ENCODE measurements around the gene ICE2. TPM values are rescaled to one million over a fixed set of nuclear protein-coding genes. Genes with fewer than 3 reads are reported as not detected.

Gene ICE2
- total RNA-seq, 1 experiment from 2014 or later = 62.8 TPM

DNA sequence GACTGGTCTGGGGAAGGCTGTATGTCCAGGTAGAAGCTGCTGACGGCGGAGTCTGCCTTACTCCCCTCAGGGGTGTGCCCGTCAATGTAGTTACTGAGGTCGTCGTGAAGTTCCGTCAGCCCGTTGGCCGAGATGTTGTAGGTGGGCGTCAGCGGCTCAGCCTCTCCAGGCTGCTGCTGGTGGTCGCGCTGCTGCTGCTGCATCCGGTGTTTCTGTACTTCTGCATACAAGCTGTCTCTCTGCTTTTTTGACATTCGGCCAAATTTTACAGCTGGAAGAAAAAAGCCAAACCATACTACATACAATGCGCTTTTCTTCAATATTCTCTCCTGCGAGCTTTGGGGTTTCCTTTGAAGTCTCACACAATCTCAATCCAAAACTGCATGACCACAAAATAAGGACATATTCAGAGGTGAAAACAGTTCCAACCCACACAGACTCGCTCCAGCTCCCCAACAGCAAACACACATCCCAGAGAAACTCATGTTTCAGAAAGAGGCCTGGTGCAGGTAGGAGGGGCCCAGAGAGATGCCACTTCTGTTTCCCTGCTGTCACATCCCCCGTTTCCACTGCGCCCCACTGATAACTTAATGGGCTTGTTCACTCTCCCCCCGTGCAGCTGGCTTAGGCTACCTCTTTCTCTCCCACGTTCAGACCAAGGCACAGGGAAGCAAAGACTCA, 32.5 kb upstream of the ICE2 start (continued):
- no peak for TF ChIP-seq YY1 (IDR thresholded peaks at IDR 0.05; ENCODE audit: extremely low read depth, insufficient replicate concordance, low read depth, low read length)

DNA sequence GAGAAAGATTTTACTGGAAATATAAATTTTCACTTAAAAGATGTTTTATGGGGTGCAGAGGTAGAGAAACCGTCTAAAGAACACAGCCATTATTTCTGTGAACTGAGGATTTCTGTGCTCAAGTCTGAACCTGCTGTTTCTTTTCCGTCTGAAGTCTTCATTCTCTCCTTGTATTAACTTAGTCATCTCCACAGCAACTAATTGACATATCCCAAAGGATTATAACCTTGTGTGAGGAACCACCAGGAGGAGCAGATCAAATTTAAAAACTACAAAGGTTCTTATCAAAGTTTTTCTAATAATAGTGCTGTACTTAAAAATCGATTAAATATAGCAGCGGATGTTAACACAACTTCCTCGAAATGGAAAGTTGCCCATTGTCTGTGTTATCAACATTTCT, 31.1 kb upstream of the ICE2 start:
- RAD21 ChIA-PET (ENCODE audit: low non-redundant PET in 1 of 2, low total read pairs in 2 of 2, uncharacterized antibody in 2 of 2, unreplicated experiment in 2 of 2) = no interaction called here

DNA sequence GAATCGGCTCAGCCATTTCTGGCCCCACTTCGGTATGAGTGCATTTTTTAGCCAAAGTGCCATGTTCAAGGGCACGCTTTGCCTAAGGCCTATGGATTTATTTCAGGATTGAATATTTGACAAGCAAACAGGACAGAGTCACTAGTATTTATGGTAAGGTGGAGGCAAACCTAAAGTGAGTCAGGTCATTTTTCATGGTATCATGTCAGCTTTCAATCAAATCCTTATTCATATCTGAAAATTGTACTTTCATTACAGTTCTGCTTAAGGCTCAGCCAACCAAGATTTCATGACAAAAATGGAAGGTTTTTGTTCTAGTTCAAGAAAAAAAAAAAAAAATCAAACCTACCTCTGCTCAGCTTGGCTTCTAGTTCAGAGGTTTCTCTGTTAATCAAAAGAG, 30.5 kb upstream of the ICE2 start:
- no peaks in the 10 kb centered on the region for H3K27me3 ChIP-seq (ENCODE audit: insufficient read depth, low read length)
- no peaks in the 10 kb centered on the region for H3K9me3 ChIP-seq (ENCODE audit: control insufficient read depth in 1 of 2, insufficient read depth in 1 of 2, low read depth in 1 of 2, low read length in 2 of 2)
- intact Hi-C loops (cut with micrococcal nuclease) = loop anchor here (5.0 kb wide), 1 partner anchor 152 kb away; no protein-coding TSS in a partner anchor
- no peak overlapping the region for H2AFZ ChIP-seq (ENCODE audit: low read depth, low read length, poor library complexity, severe bottlenecking)
- TF ChIP-seq SP1 (IDR thresholded peaks at IDR 0.05; ENCODE audit: low read depth) (no peak), TCF7L2 (IDR thresholded peaks at IDR 0.05; ENCODE audit: borderline replicate concordance, extremely low read depth, insufficient read depth, insufficient read length) (no peak), POLR2A (IDR thresholded peaks at IDR 0.05; ENCODE audit: borderline replicate concordance, extremely low read depth, insufficient read depth, insufficient read length) (no peak), FOSL1 (IDR thresholded peaks at IDR 0.05; ENCODE audit: low read depth) (no peak), YY1 (IDR thresholded peaks at IDR 0.05; ENCODE audit: extremely low read depth, insufficient replicate concordance, low read depth, low read length) (no peak), RAD21 (IDR thresholded peaks at IDR 0.05; ENCODE audit: low read depth) (no peak)
- TF ChIP-seq, protein P1, sequence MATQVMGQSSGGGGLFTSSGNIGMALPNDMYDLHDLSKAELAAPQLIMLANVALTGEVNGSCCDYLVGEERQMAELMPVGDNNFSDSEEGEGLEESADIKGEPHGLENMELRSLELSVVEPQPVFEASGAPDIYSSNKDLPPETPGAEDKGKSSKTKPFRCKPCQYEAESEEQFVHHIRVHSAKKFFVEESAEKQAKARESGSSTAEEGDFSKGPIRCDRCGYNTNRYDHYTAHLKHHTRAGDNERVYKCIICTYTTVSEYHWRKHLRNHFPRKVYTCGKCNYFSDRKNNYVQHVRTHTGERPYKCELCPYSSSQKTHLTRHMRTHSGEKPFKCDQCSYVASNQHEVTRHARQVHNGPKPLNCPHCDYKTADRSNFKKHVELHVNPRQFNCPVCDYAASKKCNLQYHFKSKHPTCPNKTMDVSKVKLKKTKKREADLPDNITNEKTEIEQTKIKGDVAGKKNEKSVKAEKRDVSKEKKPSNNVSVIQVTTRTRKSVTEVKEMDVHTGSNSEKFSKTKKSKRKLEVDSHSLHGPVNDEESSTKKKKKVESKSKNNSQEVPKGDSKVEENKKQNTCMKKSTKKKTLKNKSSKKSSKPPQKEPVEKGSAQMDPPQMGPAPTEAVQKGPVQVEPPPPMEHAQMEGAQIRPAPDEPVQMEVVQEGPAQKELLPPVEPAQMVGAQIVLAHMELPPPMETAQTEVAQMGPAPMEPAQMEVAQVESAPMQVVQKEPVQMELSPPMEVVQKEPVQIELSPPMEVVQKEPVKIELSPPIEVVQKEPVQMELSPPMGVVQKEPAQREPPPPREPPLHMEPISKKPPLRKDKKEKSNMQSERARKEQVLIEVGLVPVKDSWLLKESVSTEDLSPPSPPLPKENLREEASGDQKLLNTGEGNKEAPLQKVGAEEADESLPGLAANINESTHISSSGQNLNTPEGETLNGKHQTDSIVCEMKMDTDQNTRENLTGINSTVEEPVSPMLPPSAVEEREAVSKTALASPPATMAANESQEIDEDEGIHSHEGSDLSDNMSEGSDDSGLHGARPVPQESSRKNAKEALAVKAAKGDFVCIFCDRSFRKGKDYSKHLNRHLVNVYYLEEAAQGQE (IDR thresholded peaks at IDR 0.05; ENCODE audit: low read depth) = no peak
- no peaks in the 10 kb centered on the region for H3K79me2 ChIP-seq (ENCODE audit: insufficient read depth, low read length)
- no peak overlapping the region for H3K27ac ChIP-seq (ENCODE audit: low read depth, low read length)
- CTCF ChIA-PET = interaction anchor here (1.1 to 3.4 kb wide), 3 partner anchors 11 to 785 kb away, joined by 3 to 28 read pairs (median 3); no protein-coding TSS in a partner anchor
- H4K20me1 ChIP-seq (ENCODE audit: insufficient read depth) = no peaks in the 10 kb centered on the region
- no peak overlapping the region for H3K4me2 ChIP-seq (ENCODE audit: low read length)
- H3K4me3 ChIP-seq (replicated peaks in 1 of 2; ENCODE audit: low read depth in 1 of 2, low read length in 2 of 2) = no peak overlapping the region
- POLR2A ChIA-PET = interaction anchor here (0.7 kb wide), 1 partner anchor 784 kb away, joined by 3 read pairs; no protein-coding TSS in a partner anchor
- DNase-seq (ENCODE audit: low read depth, low spot score) = no peak
- no TSS peak for BruUV-seq (replicated peaks)
- H3K9me2 ChIP-seq (ENCODE audit: insufficient read depth) = no peaks in the 10 kb centered on the region
- no peak for ATAC-seq
- peaks cover 0 to 7% of the 10 kb centered on the region in 2 experiments; a peak in 2 of 4 replicates for H3K4me1 ChIP-seq (ENCODE audit: control insufficient read depth in 1 of 2, insufficient read depth in 2 of 2, low read length in 2 of 2)
- H3K9ac ChIP-seq (ENCODE audit: low read length) = no peak overlapping the region
- RAD21 ChIA-PET (ENCODE audit: low non-redundant PET in 1 of 2, low total read pairs in 2 of 2, uncharacterized antibody in 2 of 2, unreplicated experiment in 2 of 2) = no interaction called here
- no peaks in the 10 kb centered on the region for H3K36me3 ChIP-seq (ENCODE audit: control insufficient read depth in 1 of 2, insufficient read depth in 2 of 2, low read length in 2 of 2)

More for the DNA sequence above, 31.1 kb upstream of the ICE2 start:
- no peaks in the 10 kb centered on the region for H3K36me3 ChIP-seq (ENCODE audit: control insufficient read depth in 1 of 2, insufficient read depth in 2 of 2, low read length in 2 of 2)
- ATAC-seq (no peak), DNase-seq (ENCODE audit: low read depth, low spot score) (no peak)
- no peak overlapping the region for H3K9ac ChIP-seq (ENCODE audit: low read length)
- H3K4me2 ChIP-seq (ENCODE audit: low read length) = no peak overlapping the region
- H3K27me3 ChIP-seq (ENCODE audit: insufficient read depth, low read length) = no peaks in the 10 kb centered on the region
- no TSS peak for BruUV-seq (replicated peaks)
- no peak overlapping the region for H3K4me3 ChIP-seq (replicated peaks in 1 of 2; ENCODE audit: low read depth in 1 of 2, low read length in 2 of 2)
- TF ChIP-seq ZFX (IDR thresholded peaks at IDR 0.05) (no peak), TCF7L2 (IDR thresholded peaks at IDR 0.05; ENCODE audit: borderline replicate concordance, extremely low read depth, insufficient read depth, insufficient read length) (no peak)
- H3K4me1 ChIP-seq (ENCODE audit: control insufficient read depth in 1 of 2, insufficient read depth in 2 of 2, low read length in 2 of 2) = peaks cover 0 to 7% of the 10 kb centered on the region in 2 experiments; a peak in 2 of 4 replicates
- ChIA-PET CTCF (interaction anchor here (3.4 kb wide), 1 partner anchor 10 kb away, joined by 28 read pairs; no protein-coding TSS in a partner anchor), POLR2A (no interaction called here)
- no peak overlapping the region for H3K27ac ChIP-seq (ENCODE audit: low read depth, low read length)
- no peaks in the 10 kb centered on the region for H3K9me2 ChIP-seq (ENCODE audit: insufficient read depth)
- H2AFZ ChIP-seq (ENCODE audit: low read depth, low read length, poor library complexity, severe bottlenecking) = no peak overlapping the region
- no peaks in the 10 kb centered on the region for H3K9me3 ChIP-seq (ENCODE audit: control insufficient read depth in 1 of 2, insufficient read depth in 1 of 2, low read depth in 1 of 2, low read length in 2 of 2)
- no peaks in the 10 kb centered on the region for H4K20me1 ChIP-seq (ENCODE audit: insufficient read depth)
- intact Hi-C loops (cut with micrococcal nuclease) = no loop called here
- H3K79me2 ChIP-seq (ENCODE audit: insufficient read depth, low read length) = no peaks in the 10 kb centered on the region

Data from HCT116 (cell line).